ENCODE measurements around the gene TIE1. TPM values are rescaled to one million over a fixed set of nuclear protein-coding genes. Genes with fewer than 3 reads are reported as not detected.

Gene TIE1
- polyA plus RNA-seq (2012; ENCODE audit: insufficient read length, low read depth): 147 TPM

GRCh38 chr1:43300378-43301094, at the start of gene TIE1:
Gene TIE1, plus strand, starts transcription at chr1:43300982. Its CDS starts 90 bp downstream, at chr1:43301072.
- TF ChIP-seq POLR2AphosphoS5 (IDR thresholded peaks at IDR 0.05; ENCODE audit: low read depth, low read length): peak; percentile 68; the same call in 1 of the 2 replicates
- TF ChIP-seq REST (IDR thresholded peaks at IDR 0.05; ENCODE audit: insufficient read depth in 1 of 2, low read depth in 2 of 2, low read length in 2 of 2): no peak
- no peak for TF ChIP-seq SIN3A (IDR thresholded peaks at IDR 0.05; ENCODE audit: borderline replicate concordance, insufficient read depth, low read length)
- TF ChIP-seq FOXP2 (optimal IDR thresholded peaks at IDR 0.05; ENCODE audit: borderline replicate concordance, extremely low read depth, extremely low read length, insufficient read depth): no peak
- 0 out of 2 replicates have a peak, but pooled peaks have one; percentile 48 for TF ChIP-seq TAF1 (IDR thresholded peaks at IDR 0.05; ENCODE audit: borderline replicate concordance, insufficient read depth, low read length)

GRCh38 chr1:43251024-43251423, 49.8 kb upstream of the TIE1 start:
- no peak for TF ChIP-seq REST (IDR thresholded peaks at IDR 0.05; ENCODE audit: insufficient read depth in 1 of 2, low read depth in 2 of 2, low read length in 2 of 2)
- TF ChIP-seq TAF1 (IDR thresholded peaks at IDR 0.05; ENCODE audit: borderline replicate concordance, insufficient read depth, low read length): no peak
- TF ChIP-seq SIN3A (IDR thresholded peaks at IDR 0.05; ENCODE audit: borderline replicate concordance, insufficient read depth, low read length): no peak
- no peak for TF ChIP-seq FOXP2 (optimal IDR thresholded peaks at IDR 0.05; ENCODE audit: borderline replicate concordance, extremely low read depth, extremely low read length, insufficient read depth)
- no peak for TF ChIP-seq POLR2AphosphoS5 (IDR thresholded peaks at IDR 0.05; ENCODE audit: low read depth, low read length)

- TF ChIP-seq TAF1 (IDR thresholded peaks at IDR 0.05; ENCODE audit: borderline replicate concordance, insufficient read depth, low read length) (no peak), REST (IDR thresholded peaks at IDR 0.05; ENCODE audit: insufficient read depth in 1 of 2, low read depth in 2 of 2, low read length in 2 of 2) (no peak), SIN3A (IDR thresholded peaks at IDR 0.05; ENCODE audit: borderline replicate concordance, insufficient read depth, low read length) (no peak), FOXP2 (optimal IDR thresholded peaks at IDR 0.05; ENCODE audit: borderline replicate concordance, extremely low read depth, extremely low read length, insufficient read depth) (no peak), POLR2AphosphoS5 (IDR thresholded peaks at IDR 0.05; ENCODE audit: low read depth, low read length) (no peak)
These were observed 48.6 kb upstream of the TIE1 start for GRCh38 chr1:43252225-43252624.

GRCh38 chr1:43253173-43253572, 47.6 kb upstream of the TIE1 start:
- TF ChIP-seq FOXP2 (optimal IDR thresholded peaks at IDR 0.05; ENCODE audit: borderline replicate concordance, extremely low read depth, extremely low read length, insufficient read depth) (no peak), SIN3A (IDR thresholded peaks at IDR 0.05; ENCODE audit: borderline replicate concordance, insufficient read depth, low read length) (no peak), TAF1 (IDR thresholded peaks at IDR 0.05; ENCODE audit: borderline replicate concordance, insufficient read depth, low read length) (no peak), POLR2AphosphoS5 (IDR thresholded peaks at IDR 0.05; ENCODE audit: low read depth, low read length) (no peak), REST (IDR thresholded peaks at IDR 0.05; ENCODE audit: insufficient read depth in 1 of 2, low read depth in 2 of 2, low read length in 2 of 2) (no peak)

All from PFSK-1 (cell line).